Measurements from ENCODE around the gene CLDN7. TPM values are rescaled to one million over a fixed set of nuclear protein-coding genes. Genes with fewer than 3 reads are reported as not detected.
A peak's percentile ranks its signal among the peaks of the same experiment; 100 is the strongest.

CLDN7 gene
- total RNA-seq, 2 donors from 2014 or later: 2.3 TPM; not detected in 1

GRCh38 chr17:7235693-7236665 is 26.3 kb downstream of the CLDN7 start:
- TF ChIP-seq CTCF (IDR thresholded peaks at IDR 0.05): no peak
- Histone ChIP-seq H3K27me3 (no peaks in the 10 kb centered on the region), H3K36me3 (peaks cover 25% of the 10 kb centered on the region), H3K4me1 (peaks cover 0 to 57% of the 10 kb centered on the region in 2 donors), H3K9me3 (no peaks in the 10 kb centered on the region), H3K4me3 (no peak overlapping the region), H3K27ac (no peak overlapping the region)
- no peak for DNase-seq (ENCODE audit: low spot score)

- DNase-seq (ENCODE audit: low spot score): peak; percentile 96
- H3K4me1 ChIP-seq: peaks cover 0 to 44% of the 10 kb centered on the region in 2 donors
- H3K27ac ChIP-seq: peak within 1 kb of the TSS; percentile 91 to 95
- H3K4me3 ChIP-seq: peak within 1 kb of the TSS; percentile 92 to 93
- H3K27me3 ChIP-seq: no peaks in the 10 kb centered on the region
- H3K9me3 ChIP-seq: no peaks in the 10 kb centered on the region
- peak in 1 of 2 donors; percentile 7 for TF ChIP-seq CTCF (IDR thresholded peaks at IDR 0.05)
- H3K36me3 ChIP-seq: peaks cover 25% of the 10 kb centered on the region
These were observed 28.0 kb downstream of the CLDN7 start, which contains the start of gene DVL2 for GRCh38 chr17:7234083-7234951. TSS of gene DVL2 (minus strand) at chr17:7234517. CDS start at chr17:7234262, 255 bp downstream.

DNA sequence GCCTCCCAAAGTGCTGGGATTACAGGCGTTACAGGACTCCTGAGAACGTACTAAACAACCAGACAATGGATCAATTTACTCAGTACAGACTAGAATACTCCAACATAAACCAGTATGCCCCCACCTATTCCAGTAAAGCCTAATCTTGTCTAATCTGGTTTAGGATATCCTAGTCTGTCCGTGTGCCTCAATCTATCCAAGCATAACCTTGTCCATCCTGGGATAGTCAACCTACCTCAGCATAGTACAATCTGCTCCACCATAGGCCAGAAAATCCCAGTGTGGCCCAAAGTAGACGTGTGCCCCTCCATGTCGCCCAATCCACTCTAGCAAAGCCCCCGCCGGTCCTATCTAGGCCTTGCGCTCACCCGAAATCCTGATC is 28.6 kb downstream of the CLDN7 start:
- Histone ChIP-seq H3K27me3 (no peaks in the 10 kb centered on the region), H3K27ac (peak overlapping the region; percentile 91 to 95), H3K36me3 (peaks cover 32% of the 10 kb centered on the region), H3K4me3 (peak overlapping the region; percentile 92 to 93), H3K4me1 (peaks cover 0 to 44% of the 10 kb centered on the region in 2 donors), H3K9me3 (no peaks in the 10 kb centered on the region)
- no peak for TF ChIP-seq CTCF (IDR thresholded peaks at IDR 0.05)
- no peak for DNase-seq (ENCODE audit: low spot score)

- peaks cover 0 to 38% of the 10 kb centered on the region in 2 donors for H3K4me1 ChIP-seq
These were observed 30.2 kb downstream of the CLDN7 start for GRCh38 chr17:7232114-7232513.

More at GRCh38 chr17:7232114-7232513, 30.2 kb downstream of the CLDN7 start:
- DNase-seq (ENCODE audit: low spot score): no peak
- Histone ChIP-seq H3K27ac (no peak overlapping the region), H3K4me3 (no peak overlapping the region), H3K27me3 (no peaks in the 10 kb centered on the region), H3K9me3 (no peaks in the 10 kb centered on the region), H3K36me3 (peaks cover 46% of the 10 kb centered on the region)
- TF ChIP-seq CTCF (IDR thresholded peaks at IDR 0.05): no peak

Data from right atrium auricular region (tissue), 2 donors.